Renal pelvis (tissue), 4 donors: ENCODE data around the gene SPTBN4. TPM values are rescaled to one million over a fixed set of nuclear protein-coding genes. Genes with fewer than 3 reads are reported as not detected.
"Not testable (repeated sequence)": the region's sequence is repeated elsewhere in the genome, so short reads cannot be mapped to it uniquely, and the experiment has no call there.

Source experiments
- DNase-seq: peaks from one replicate; pipeline ENCODE4 v3.0.0-alpha.2; 2013
- polyA plus RNA-seq, 3 donors: library from polyadenylated mRNA; unstranded; fragments of 120-200 nt; gene quantifications; one replicate each; pipeline ENCODE4 v1.2.1, GENCODE V29; 2013; ENCODE audit not compliant: insufficient read length in 3 of 3

Gene SPTBN4
- polyA plus RNA-seq, 3 donors = 1.4 to 2.0 (median 1.8) TPM

DNA sequence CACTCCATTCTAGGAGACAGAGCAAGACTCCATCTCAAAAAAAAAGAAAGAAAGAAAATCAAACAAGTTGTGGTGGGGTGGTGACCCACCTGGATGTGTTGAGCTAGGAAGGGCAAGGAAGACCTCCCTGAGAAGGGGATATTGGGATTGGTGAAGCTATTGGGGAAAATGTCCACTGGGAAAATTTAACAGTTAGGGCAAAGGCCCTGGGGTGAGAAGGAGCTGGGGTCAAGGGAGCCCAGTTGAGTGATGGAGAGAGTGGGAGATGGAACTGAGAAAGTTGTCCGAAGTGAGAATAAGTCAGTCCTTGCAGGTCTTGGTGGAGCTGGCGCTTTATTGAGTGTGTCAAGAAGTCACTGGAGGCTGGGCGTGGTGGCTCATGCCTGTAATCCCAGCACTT, 28.5 kb upstream of the SPTBN4 start:
- DNase-seq = no peak

DNA sequence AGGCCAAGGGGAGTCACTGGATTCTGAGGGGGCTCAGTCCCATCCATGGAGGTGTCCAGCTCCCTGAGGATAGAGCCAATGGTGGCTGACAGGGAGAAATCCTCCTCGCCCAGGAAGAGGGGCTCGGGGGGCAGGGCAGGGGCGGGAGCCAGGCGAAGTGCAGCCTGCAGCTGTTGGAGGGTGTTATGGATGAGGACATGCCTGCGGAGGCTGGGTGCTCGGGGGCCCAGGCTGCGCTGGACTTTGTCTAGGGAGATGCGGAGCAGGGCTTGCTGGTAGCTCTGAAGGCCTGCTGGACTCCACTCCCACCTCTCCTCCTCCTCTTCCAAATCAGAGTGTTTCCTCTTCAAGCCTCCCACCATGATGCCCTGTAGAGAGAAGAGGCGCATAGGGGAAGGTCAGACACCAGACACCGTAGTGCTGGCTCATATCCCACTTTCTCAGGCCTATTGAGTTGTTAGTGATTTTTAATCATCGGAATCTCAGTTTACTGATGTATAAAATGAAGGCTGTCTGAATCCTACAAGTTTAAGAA, 25.0 kb upstream of the SPTBN4 start:
- no peak for DNase-seq

DNA sequence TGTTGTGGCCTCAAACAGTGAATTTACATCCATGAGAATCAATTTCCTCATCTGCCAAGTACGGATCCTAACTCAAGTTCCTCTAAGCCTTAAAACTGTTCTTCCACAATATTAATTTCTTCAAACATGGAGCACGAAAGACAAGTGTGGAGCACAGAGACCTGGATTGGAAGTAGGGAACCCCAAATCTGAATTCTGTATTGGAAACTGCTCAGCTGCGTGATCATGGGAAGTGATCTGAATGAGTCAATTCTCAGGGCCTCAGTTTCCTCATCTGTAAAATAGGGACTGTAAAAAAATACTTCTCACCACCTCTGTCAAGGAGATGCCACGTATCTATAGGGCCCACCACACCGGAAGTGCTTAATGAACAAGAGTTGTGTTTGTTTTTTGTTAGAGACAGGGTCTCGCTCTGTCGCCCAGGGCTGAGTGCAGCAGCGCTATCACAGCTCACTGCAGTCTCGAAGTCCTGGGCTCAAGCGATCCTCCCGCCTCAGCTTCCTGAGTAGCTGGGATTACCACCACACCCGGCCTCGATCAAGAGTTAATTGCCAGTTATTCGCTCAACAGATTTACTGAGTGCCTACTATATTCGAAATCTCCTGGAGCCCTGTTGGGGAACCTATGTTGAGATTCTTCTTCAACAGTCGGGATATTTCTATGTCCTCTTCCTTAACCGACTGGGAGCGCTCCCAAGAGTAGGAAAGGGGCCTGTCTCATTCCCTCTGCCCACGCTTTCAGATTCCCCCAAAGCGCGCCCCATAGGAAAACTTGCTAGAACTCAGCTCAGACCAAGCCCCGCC, 24.3 kb upstream of the SPTBN4 start:
- no peak for DNase-seq

DNA sequence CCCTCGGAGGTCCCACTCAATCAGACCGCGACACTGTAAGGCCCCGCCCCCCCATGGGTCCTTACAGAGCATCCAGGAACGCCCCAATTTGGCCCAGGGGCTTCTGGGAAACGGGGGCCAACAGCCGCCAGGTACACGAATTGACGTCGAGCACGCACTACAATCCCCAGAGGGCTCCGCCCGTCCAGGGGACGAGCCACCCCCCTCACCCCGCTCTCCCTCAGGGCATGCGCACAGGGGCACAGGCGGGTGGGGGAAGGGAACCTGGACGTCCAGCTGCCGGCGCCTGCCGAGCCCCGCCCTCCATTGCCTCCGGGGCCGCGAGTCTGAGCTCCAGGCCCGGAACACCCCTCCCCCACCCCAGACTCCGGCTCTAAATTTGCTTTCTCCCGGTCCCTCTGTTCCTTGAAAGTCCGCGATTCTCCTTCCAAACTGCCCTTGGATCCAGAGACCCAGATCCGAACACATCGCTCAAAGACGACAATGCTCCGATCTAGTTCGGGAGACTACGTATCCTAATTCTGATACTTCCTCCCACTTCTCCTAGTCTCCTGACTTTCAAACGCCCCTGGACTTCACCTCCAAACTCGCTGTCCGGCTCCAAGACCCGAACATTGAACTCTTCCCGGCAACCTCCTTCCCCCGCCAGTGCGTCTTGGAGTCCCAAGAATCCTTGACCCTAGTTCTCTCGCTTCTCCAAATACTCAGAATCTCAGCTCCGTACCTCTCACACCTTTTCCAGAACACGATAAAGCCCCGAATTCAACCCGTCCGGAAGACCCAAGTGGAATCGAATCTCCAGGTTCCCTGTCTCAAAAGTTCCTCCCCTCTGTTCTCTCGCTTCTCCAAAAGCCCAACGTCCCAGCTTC, 23.4 kb upstream of the SPTBN4 start:
- peak; percentile 100 for DNase-seq

DNA sequence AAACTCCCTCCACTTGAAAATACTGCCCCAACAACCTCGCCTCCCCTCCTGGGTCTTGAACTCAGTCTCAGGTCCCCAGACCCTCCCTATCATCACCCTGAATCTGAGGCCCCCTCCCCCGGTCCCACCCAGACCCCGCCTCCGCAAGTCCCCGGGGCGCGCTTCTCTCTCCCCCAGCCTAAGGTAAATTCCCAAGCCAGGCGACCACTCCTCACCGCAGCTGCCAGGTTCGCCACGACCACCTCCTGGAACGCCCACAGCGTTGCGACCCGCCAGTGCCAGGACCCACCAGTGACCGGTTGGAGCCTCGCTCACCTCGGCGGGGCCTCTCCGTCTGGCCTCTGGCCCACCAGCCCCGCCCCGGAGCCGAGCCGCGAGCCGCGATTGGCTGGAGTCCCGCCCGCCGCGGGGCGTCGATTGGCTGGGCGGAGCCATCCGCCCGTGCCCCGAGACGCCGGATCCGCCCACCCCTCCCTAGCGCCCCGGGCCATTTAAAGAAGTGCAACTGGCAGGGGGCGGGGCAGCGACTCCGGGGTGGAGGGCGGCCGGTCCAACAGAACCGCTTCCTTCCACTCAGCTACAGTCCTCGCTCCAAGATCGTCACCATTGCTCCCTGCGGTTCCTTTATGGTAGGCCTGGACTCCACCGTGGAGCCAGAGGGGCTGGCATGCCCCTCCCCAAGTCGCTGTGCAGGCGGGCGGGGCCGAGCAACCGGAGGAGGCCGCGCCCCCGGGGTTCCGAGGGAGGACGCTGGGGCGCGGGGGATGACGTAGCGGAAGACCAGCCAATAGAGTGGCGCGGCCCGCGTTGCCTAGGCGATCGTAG, 22.6 kb upstream of the SPTBN4 start, which contains the start of gene SERTAD3:
Gene SERTAD3 (minus strand): TSS at position 336 of the 825 bp plus-strand sequence. CDS start 2,255 bp downstream, outside the sequence.
- DNase-seq = peak; percentile 98

DNA sequence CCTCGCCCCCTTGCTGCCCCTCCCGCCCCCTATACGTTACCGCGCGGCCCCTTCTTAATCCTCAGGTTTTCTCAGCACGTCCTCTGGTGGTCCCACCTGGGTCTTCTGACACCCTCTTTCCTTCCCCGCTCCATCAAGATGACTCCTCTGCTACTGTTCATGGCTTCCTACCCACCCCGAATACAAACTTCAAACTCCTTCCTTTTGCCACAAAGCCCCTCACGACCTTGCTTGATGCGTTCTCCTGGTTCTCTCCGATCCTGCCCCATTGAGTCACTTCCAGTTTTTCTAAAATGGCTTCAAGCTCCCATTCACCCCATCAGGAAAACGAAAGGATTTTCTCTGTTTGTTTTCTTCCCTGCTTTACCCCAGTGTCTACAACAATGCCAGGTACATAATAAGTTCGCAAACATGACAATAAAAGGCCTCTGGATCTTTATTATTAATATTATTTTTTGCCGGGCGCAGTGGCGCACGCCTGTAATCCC, 21.9 kb upstream of the SPTBN4 start:
- DNase-seq = no peak

DNA sequence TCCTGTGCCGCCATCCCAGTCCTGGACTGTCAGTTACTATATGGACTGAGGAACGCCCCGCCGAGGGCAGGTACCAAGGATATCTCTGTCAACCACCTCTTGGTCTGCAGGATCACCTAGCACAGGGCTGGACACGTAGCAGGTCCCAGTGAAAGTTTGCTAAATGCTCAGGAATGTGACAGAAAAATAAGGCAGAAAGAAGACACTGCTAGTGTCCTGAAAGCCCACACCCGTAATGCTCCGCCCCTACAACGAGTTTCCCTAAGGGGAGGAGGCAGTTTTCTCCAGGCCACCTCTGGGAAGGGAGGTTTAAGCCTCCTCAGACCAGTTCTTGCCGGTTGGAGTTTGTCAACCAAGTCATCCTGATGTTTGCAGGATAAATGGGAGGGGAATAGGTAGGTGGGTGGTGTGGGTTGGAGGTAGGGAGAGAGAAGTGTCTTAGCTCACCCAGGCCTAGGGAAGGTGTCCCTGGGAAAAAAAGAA, 21.0 kb upstream of the SPTBN4 start:
- peak; percentile 66 for DNase-seq

DNA sequence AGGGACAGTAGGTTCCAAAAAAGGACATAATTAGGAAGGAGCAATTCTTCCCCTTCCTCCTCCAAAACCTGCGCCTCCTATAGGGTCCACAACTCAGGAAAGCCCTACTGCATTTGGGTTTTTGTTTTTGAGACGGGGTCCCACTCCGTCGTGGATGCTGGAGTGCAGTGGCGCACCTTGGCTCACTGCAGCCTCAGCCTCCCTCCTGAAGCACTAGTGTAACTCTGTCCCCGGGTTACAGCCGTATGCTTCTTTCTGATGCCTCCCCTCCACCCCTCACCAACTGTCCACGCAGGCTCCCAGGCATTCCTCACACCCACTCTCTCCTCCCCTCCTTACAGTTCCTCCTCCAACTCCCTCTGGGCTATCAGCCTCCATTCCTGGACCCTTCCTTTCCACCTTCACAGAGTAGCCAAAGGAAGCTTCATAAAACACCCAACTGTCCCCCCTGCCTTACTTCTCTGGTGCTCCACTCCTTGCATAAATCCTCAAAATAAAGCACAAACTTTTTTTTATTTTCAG, 20.5 kb upstream of the SPTBN4 start:
- DNase-seq = no peak

DNA sequence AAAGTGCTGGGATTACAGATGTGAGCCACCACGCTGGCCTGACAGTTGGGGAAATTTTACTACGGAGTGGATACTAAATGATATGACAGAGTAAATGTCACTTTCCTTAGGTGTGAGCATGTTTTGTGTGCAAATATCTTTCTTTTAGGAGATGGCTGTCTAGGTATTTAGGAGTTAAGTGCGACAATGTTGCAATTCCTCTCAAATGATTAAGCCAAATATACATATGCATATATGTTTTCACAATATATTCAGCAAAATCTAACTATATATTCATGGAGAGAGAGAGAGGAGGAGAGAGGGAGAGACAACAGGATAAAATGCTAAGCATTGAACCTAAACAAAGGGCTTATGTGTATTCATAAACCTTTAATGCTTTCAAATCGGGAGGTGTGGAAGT, 17.3 kb upstream of the SPTBN4 start:
- DNase-seq = no peak

DNA sequence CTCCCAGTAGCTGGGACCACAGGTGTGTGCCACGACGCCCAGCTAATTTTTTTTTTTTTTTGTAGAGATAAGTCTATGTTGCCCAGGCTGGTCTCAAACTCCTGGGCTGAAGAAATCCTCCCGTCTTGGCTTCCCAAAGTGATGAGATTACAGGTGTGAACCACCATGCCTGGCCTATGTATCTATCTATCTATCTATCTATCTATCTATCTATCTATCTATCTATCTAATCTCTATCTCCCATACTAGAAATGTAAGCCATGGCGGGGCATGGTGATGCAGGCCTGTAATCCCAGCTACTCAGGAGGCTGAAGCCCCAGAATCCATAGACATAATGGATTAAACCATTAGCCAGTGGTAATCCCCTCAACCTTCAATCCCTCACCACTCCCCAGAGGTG, 16.1 kb upstream of the SPTBN4 start:
- DNase-seq = no peak

DNA sequence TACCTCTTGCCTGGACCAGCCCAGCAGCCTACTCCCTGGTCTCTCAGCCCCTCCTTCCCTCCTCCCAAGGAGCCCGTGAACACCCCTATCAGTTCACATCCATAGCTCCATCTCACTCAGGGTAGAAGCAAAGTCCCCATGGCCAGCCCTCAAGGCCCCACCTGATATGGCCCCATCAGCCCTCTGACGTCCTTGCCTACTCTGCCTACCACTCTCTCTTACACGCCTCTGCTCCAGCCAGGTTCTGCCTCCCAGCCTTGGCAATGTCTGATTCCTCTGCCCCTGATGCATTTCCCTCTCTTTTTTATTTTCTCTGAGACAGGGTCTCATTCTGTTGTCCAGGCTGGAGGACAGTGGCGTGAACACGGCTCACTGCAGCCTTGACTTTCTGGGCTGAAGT, 14.8 kb upstream of the SPTBN4 start:
- DNase-seq = no peak

DNA sequence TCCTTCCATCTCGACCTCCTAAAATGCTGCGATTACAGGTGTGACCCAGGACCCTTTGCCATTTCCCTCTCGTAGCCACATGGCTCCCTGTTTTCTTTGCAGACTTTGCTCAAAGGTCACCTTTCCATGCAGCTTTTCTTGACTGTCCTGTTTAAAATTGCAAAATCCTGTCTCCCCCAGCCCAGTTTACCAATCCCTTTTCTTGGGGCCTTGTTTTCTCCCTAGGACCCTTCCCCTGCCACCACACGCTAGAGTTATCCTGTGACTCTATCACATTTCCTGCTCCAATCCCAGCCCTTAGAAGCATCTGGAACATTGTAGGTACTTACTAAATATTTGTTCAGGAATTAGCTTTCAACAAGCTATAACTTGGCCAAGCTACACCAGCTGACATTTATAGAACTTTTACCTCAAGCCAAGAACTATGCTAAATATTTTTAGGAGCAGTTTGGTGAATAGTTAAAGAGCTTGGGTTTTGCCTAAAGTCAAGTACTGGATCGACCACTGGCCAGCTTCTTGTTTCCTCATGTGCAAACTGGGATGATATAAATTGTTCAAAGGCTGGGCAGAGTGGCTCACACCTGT, 13.6 kb upstream of the SPTBN4 start:
- no peak for DNase-seq

DNA sequence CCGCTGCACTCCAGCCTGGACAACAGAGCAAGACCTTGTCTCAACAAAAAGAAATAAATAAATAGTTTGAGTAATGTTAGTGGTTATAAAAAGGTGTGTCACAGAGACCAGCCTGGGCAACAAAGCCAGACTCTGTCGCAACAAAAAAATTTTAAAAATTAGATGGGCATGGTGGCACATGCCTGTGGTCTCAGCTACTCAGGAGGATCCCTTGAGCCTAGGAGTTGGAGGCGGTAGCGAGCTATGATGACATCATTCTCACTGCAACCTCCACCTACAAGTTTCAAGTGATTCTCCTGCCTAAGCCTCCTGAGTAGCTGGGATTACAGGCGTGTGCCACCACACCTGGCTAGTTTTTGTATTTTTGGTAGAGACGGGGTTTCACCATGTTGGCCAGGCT, 12.9 kb upstream of the SPTBN4 start:
- DNase-seq = not testable (repeated sequence)

DNA sequence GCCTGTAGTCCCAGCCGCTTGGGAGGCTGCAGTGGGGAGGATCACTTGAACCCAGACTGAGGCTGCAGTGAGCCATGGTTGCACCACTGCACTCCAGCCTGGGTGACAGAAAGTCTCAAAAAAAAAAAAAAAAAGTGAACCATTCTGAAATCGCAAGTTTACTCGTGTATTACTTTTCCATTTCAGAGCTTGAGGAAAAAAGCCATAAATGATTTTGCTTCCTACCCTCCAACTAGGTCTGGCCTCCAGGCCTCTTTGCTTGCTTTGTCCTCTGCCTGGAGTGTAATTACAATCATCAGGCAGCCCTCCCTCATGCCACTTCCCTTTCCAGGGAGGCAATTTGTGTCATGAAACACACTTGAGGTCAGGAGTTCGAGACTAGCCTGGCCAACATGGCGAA, 9.8 kb upstream of the SPTBN4 start:
- no peak for DNase-seq

DNA sequence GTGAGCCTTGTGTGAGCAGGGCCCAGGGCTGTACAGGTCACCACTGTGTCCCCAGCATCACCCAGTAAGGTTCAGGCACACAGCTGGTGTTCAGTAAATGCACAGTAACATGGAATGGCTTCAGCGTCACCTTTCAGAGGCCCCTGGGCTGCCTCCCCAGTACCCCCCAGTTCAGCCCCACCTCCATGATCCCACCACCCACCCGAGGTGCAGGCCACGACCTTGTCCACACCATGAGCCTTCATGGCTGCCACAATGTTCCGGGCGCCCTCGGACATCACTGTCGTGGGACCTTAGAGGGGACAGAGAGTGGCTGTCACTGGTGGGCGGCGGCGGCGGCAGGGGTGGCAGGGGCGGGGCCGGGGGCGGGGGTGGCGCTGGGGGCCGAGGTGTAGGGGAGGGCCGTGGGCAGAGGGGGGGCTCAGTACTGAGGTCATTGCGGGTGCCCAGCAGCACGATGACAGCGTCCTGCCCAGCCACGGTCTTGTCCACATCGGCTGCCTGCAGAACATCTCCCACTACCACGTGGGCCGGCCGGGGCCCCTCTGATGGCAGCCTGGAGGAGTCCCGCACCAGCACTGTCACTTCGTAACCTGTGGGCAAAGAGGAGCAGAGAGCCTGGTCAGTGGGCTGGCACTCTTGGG, 8.7 kb upstream of the SPTBN4 start:
- no peak for DNase-seq

DNA sequence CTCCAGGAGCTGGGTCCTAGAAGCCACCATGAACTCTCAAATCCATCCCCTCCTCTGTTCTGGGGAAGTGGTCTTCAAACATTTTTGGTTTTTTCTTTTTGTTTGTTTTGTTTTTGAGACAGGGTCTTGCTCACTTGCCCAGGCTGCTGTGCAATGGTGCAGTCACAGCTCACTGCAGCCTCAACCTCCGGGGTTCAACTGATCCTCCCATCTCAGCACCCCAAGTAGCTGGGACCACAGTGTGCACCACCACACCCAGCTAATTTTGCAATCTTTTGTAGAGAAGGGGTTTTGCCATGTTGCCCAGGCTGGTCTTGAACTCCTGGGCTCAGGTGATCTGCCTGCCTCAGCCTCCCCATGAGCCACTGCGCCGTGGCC, 8.2 kb upstream of the SPTBN4 start:
- DNase-seq = no peak

DNA sequence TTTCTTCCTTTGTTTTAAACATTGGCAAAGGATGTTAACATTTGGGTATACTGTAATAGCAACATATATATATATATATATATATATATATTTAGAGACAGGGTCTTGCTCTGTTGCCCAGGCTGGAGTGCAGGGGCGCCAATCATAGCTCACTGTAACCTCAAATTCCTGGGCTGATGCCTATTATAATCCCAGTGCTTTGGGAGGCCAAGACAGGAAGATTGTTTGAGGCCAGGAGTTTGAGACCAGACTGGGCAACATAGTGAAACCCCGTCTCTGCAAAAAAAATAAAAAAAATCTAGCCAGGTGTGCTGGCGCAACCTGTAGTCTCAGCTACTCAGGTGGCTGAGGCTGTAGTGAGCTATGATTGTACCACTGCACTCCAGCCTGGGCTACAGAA, 6.6 kb upstream of the SPTBN4 start:
- DNase-seq = no peak

DNA sequence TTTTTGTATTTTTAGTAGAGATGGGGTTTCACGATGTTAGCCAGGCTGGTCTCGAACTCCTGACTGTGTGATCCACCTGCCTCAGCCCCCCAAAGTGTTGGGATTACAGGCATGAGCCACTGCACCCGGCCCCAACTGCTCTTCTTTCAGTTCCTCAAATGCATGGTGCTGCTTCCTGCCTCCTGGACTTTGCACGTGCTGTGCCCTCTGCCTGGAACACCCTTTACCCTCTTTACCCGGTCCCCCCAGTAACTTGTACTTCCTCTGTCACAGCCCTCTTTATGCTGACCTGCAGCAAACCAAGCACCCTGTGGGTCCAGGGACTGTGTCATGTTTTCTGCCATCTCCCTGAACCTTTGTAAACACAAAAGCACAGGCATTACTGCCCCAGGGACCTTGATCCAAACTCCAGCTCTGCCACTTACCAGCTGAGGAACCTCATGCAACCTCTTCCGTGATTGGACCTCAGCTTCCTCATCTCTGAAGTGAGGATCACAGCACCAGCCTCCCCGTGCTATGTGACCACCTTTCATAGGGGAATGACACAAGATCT, 5.1 kb upstream of the SPTBN4 start:
- no peak for DNase-seq

DNA sequence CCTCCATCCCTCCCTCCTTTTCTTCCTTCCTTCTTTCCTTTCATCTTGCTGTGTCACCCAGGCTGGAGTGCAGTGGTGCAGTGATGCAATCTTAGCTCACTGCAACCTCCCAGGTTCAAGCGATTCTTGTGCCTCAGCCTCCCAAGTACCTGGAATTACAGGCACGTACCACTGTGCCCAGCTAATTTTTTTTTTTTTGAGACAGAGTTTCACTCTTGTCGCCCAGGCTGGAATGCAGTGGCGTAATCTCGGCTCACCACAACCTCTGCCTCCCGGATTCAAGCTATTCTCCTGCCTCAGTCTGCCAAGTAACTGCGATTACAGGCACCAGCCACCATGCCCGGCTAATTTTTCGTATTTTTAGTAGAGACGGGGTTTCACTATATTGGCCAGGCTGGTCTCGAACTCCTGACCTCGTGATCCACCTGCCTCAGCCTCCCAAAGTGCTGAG, 3.2 kb upstream of the SPTBN4 start:
- not testable (repeated sequence) for DNase-seq
